Articular chondrocyte of knee joint (primary cell): Measurements from ENCODE around the gene CDKN2AIP. TPM values are rescaled to one million over a fixed set of nuclear protein-coding genes. Genes with fewer than 3 reads are reported as not detected.

Experiments used
- total RNA-seq: library from RNA; depleted of rRNA; stranded (reverse); fragments of >200 nt; gene quantifications from 2 replicates; pipeline ENCODE4 v1.2.3, GENCODE V29; 2012

CDKN2AIP gene, protein sequence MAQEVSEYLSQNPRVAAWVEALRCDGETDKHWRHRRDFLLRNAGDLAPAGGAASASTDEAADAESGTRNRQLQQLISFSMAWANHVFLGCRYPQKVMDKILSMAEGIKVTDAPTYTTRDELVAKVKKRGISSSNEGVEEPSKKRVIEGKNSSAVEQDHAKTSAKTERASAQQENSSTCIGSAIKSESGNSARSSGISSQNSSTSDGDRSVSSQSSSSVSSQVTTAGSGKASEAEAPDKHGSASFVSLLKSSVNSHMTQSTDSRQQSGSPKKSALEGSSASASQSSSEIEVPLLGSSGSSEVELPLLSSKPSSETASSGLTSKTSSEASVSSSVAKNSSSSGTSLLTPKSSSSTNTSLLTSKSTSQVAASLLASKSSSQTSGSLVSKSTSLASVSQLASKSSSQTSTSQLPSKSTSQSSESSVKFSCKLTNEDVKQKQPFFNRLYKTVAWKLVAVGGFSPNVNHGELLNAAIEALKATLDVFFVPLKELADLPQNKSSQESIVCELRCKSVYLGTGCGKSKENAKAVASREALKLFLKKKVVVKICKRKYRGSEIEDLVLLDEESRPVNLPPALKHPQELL
- 16.9 and 18.2 TPM in 2 replicates for total RNA-seq

DNA sequence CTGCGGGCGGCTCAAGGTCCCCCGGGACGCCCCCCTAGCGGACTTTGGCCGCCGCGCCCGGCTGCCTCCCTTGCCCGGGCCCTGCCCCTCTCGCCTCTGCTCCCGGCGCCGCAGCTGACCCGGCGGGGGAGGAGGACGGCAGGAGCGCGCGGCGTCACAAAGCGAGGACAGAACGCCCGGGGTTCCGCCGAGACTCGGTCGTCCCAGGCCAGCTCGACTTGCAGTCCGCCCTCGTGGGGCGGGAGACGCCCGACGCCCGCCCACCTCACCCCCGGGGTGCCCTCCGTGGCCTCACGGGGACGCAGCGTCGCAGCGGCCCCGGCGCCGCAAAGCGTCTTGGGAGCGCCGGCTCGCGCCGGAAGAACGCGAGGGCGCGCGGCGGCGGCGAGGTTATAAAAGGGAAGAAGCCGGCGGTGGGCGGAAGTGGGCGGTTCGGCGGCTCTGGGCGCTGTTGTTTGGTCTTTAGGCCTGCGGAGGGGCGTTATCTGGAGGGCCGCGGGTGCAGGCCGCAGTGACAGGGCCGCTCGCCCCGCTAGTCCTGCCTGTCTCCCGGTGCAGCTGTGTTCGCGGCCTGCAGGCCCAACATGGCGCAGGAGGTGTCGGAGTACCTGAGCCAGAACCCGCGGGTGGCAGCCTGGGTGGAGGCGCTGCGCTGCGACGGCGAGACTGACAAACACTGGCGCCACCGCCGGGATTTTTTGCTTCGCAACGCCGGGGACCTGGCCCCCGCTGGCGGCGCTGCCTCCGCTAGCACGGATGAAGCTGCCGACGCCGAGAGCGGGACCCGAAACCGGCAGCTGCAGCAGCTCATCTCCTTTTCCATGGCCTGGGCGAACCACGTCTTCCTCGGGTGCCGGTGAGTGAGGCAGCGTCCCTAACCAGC lies at the start of gene CDKN2AIP:
CDKN2AIP (plus strand) TSS at position 423 of the 883 bp plus-strand sequence; CDS start at position 585, 162 bp downstream.

Other genes with a start within 250 kb of the CDKN2AIP start
- gene CLDN22, start 124.4 kb upstream of the CDKN2AIP start, total RNA-seq, result not detected in 2 replicates
- gene CLDN24, start 122.2 kb upstream of the CDKN2AIP start, total RNA-seq, result not detected in 2 replicates
- gene ING2, start 60.4 kb downstream of the CDKN2AIP start, total RNA-seq, result 23.0 and 24.8 TPM in 2 replicates
- 66.3 and 78.8 TPM in 2 replicates for gene RWDD4, start 214.5 kb downstream of the CDKN2AIP start, total RNA-seq
- 71.1 and 89.9 TPM in 2 replicates for gene TRAPPC11, start 214.7 kb downstream of the CDKN2AIP start, total RNA-seq